ENCODE measurements around the gene GPC3.

- TF ChIP-seq CTCF (IDR thresholded peaks at IDR 0.05) (no peak), POLR2A (IDR thresholded peaks at IDR 0.05) (no peak), POLR2AphosphoS5 (IDR thresholded peaks at IDR 0.05; ENCODE audit: insufficient read depth in 1 of 2, low read depth in 1 of 2) (no peak)
Observed at GRCh38 chrX:133559909-133560308, 425.5 kb downstream of the GPC3 start.
